ENCODE measurements around the gene SSBP3.

GRCh38 chr1:54367613-54368012, 38.6 kb downstream of the SSBP3 start:
- no peak for TF ChIP-seq CTCF (IDR thresholded peaks at IDR 0.05; ENCODE audit: insufficient read depth, low read length, poor library complexity, severe bottlenecking)
- TF ChIP-seq EZH2phosphoT487 (conservative IDR thresholded peaks at IDR 0.05; ENCODE audit: low read length), result no peak
